WTC11 (cell line): ENCODE measurements around the gene TAF10. TPM values are rescaled to one million over a fixed set of nuclear protein-coding genes. Genes with fewer than 3 reads are reported as not detected.

Source experiments
- ATAC-seq: fragments of 200-7000 bp; cut with Tn5 transposase; 2 replicates; pipeline ENCODE4 v1.10.0; 2021; ENCODE audit warnings: mild to moderate bottlenecking, moderate library complexity
- CTCF ChIA-PET: fragments of 300-600 bp; sonication (Branson Sonifier 250); formaldehyde crosslinking; loops from one replicate; lab custom pipeline; 2021; ENCODE audit warnings: antibody characterized with exemption; lab: Charles Lee
- POLR2A ChIA-PET: fragments of 350-600 bp; sonication (Branson Sonifier 250); formaldehyde crosslinking; loops from one replicate; lab custom pipeline; 2021; ENCODE audit warnings: antibody characterized with exemption; lab: Charles Lee
- DNase-seq: peaks from one replicate; pipeline ENCODE4 v3.0.0; 2021; ENCODE audit warnings: low spot score
- H3K27ac Mint-ChIP-seq: 2 replicates; pipeline ENCODE4 v1.8.0; 2021; ENCODE audit warnings: mixed read lengths
- H3K27me3 Mint-ChIP-seq: 2 replicates; pipeline ENCODE4 v1.8.0; 2021; ENCODE audit warnings: low read depth, mild to moderate bottlenecking, moderate library complexity, mixed read lengths
- H3K36me3 Mint-ChIP-seq: 2 replicates; pipeline ENCODE4 v1.8.0; 2021; ENCODE audit warnings: mixed read lengths
- H3K4me1 Mint-ChIP-seq: 2 replicates; pipeline ENCODE4 v1.8.0; 2022; ENCODE audit warnings: mixed read lengths
- H3K4me3 Mint-ChIP-seq: 2 replicates; pipeline ENCODE4 v1.8.0; 2021; ENCODE audit warnings: mild to moderate bottlenecking, moderate library complexity, mixed read lengths
- H3K9me3 Mint-ChIP-seq: 2 replicates; pipeline ENCODE4 v1.8.0; 2021; ENCODE audit warnings: mixed read lengths
- ATF3 ChIP-seq: sonication (generic); formaldehyde crosslinking; conservative IDR thresholded peaks from 2 replicates; pipeline ENCODE4 v1.8.1; 2022; ENCODE audit warnings: mild to moderate bottlenecking, missing genetic modification reagents
- CDX4 ChIP-seq: fragments of 250-450 bp; sonication (Bioruptor Pico); IDR thresholded peaks from 2 replicates; pipeline ENCODE4 v1.9.0; 2021; ENCODE audit warnings: moderate library complexity, mild to moderate bottlenecking, inconsistent platforms, borderline replicate concordance
- E2F4 ChIP-seq: sonication (generic); formaldehyde crosslinking; IDR thresholded peaks from 2 replicates; pipeline ENCODE4 v1.8.1; 2022; ENCODE audit warnings: low read depth, mild to moderate bottlenecking, moderate library complexity, missing genetic modification reagents, borderline replicate concordance
- FOXP1 ChIP-seq: sonication (generic); formaldehyde crosslinking; IDR thresholded peaks from 2 replicates; pipeline ENCODE4 v1.8.0; 2022; ENCODE audit warnings: missing genetic modification reagents, mild to moderate bottlenecking, moderate library complexity, borderline replicate concordance
- GRHL2 ChIP-seq: fragments of 250-450 bp; sonication (Bioruptor Pico); IDR thresholded peaks from 2 replicates; pipeline ENCODE4 v1.8.0; 2022; ENCODE audit warnings: mild to moderate bottlenecking, moderate library complexity; ENCODE audit not compliant: insufficient replicate concordance, severe bottlenecking
- GTF2I ChIP-seq: fragments of 250-450 bp; sonication (Bioruptor Pico); conservative IDR thresholded peaks from 2 replicates; pipeline ENCODE4 v1.4.0; 2021; ENCODE audit warnings: mild to moderate bottlenecking
- IRF2 ChIP-seq: sonication (generic); formaldehyde crosslinking; IDR thresholded peaks from 2 replicates; pipeline ENCODE4 v1.8.0; 2022; ENCODE audit warnings: low read depth, missing genetic modification reagents, borderline replicate concordance
- PRRX2 ChIP-seq: fragments of 250-450 bp; sonication (Bioruptor Pico); IDR thresholded peaks from 2 replicates; pipeline ENCODE4 v1.8.0; 2021; ENCODE audit warnings: mild to moderate bottlenecking
- SP1 ChIP-seq: sonication (generic); formaldehyde crosslinking; conservative IDR thresholded peaks from 2 replicates; pipeline ENCODE4 v1.8.1; 2022; ENCODE audit warnings: missing genetic modification reagents
- TP53 ChIP-seq: sonication (generic); formaldehyde crosslinking; IDR thresholded peaks from 2 replicates; pipeline ENCODE4 v1.8.1; 2023; ENCODE audit warnings: mild to moderate bottlenecking, missing genetic modification reagents
- ZNF317 ChIP-seq: sonication (generic); formaldehyde crosslinking; IDR thresholded peaks from 2 replicates; pipeline ENCODE4 v1.8.1; 2023; ENCODE audit warnings: low read depth, mild to moderate bottlenecking, moderate library complexity, missing genetic modification reagents, borderline replicate concordance
- total RNA-seq: library from RNA; stranded (reverse); gene quantifications from 3 replicates; pipeline ENCODE4 v1.2.3, GENCODE V29; 2021
- TF ChIP-seq, protein P1 (sequence below): sonication (generic); formaldehyde crosslinking; IDR thresholded peaks from 2 replicates; pipeline ENCODE4 v1.8.1; 2023; ENCODE audit warnings: mild to moderate bottlenecking, moderate library complexity, missing genetic modification reagents
- TF ChIP-seq, protein P2 (sequence below): sonication (generic); formaldehyde crosslinking; IDR thresholded peaks from 2 replicates; pipeline ENCODE4 v1.8.1; 2023; ENCODE audit warnings: mild to moderate bottlenecking, missing genetic modification reagents, moderate library complexity
- TF ChIP-seq, protein P3 (sequence below): sonication (generic); formaldehyde crosslinking; IDR thresholded peaks from 2 replicates; pipeline ENCODE4 v1.8.0; 2022; ENCODE audit warnings: mild to moderate bottlenecking, missing genetic modification reagents
- TF ChIP-seq, protein P4 (sequence below): sonication (generic); formaldehyde crosslinking; IDR thresholded peaks from 2 replicates; pipeline ENCODE4 v1.8.0; 2023; ENCODE audit warnings: missing genetic modification reagents, mild to moderate bottlenecking, borderline replicate concordance
- TF ChIP-seq, protein P5 (sequence below): sonication (generic); formaldehyde crosslinking; IDR thresholded peaks from 2 replicates; pipeline ENCODE4 v1.8.1; 2023; ENCODE audit warnings: mild to moderate bottlenecking, missing genetic modification reagents, moderate library complexity
- TF ChIP-seq, protein P6 (sequence below): sonication (generic); formaldehyde crosslinking; IDR thresholded peaks from 2 replicates; pipeline ENCODE4 v1.8.0; 2023; ENCODE audit warnings: mild to moderate bottlenecking, missing genetic modification reagents

TAF10 gene
- total RNA-seq, 1 experiment from 2014 or later = 165 TPM

GRCh38 chr11:6660712-6661111 is 48.7 kb upstream of the TAF10 start:
- Mint-ChIP-seq H3K9me3 (no peaks in the 10 kb centered on the region), H3K4me3 (no peak overlapping the region), H3K27ac (no peak overlapping the region), H3K4me1 (peaks cover 11% of the 10 kb centered on the region), H3K36me3 (no peaks in the 10 kb centered on the region), H3K27me3 (peaks cover 22% of the 10 kb centered on the region)
- CTCF ChIA-PET = no interaction called here
- no peak for TF ChIP-seq TP53 (CRISPR knock-in tag)
- TF ChIP-seq FOXP1 (CRISPR knock-in tag) = no peak
- TF ChIP-seq, protein P1, sequence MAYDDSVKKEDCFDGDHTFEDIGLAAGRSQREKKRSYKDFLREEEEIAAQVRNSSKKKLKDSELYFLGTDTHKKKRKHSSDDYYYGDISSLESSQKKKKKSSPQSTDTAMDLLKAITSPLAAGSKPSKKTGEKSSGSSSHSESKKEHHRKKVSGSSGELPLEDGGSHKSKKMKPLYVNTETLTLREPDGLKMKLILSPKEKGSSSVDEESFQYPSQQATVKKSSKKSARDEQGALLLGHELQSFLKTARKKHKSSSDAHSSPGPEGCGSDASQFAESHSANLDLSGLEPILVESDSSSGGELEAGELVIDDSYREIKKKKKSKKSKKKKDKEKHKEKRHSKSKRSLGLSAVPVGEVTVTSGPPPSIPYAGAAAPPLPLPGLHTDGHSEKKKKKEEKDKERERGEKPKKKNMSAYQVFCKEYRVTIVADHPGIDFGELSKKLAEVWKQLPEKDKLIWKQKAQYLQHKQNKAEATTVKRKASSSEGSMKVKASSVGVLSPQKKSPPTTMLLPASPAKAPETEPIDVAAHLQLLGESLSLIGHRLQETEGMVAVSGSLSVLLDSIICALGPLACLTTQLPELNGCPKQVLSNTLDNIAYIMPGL (CRISPR knock-in tag) = no peak
- TF ChIP-seq, protein P2, sequence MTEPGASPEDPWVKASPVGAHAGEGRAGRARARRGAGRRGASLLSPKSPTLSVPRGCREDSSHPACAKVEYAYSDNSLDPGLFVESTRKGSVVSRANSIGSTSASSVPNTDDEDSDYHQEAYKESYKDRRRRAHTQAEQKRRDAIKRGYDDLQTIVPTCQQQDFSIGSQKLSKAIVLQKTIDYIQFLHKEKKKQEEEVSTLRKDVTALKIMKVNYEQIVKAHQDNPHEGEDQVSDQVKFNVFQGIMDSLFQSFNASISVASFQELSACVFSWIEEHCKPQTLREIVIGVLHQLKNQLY (CRISPR knock-in tag) = no peak
- TF ChIP-seq CDX4 (CRISPR knock-in tag) = no peak
- TF ChIP-seq, protein P3, sequence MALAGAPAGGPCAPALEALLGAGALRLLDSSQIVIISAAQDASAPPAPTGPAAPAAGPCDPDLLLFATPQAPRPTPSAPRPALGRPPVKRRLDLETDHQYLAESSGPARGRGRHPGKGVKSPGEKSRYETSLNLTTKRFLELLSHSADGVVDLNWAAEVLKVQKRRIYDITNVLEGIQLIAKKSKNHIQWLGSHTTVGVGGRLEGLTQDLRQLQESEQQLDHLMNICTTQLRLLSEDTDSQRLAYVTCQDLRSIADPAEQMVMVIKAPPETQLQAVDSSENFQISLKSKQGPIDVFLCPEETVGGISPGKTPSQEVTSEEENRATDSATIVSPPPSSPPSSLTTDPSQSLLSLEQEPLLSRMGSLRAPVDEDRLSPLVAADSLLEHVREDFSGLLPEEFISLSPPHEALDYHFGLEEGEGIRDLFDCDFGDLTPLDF = no peak
- TF ChIP-seq, protein P4, sequence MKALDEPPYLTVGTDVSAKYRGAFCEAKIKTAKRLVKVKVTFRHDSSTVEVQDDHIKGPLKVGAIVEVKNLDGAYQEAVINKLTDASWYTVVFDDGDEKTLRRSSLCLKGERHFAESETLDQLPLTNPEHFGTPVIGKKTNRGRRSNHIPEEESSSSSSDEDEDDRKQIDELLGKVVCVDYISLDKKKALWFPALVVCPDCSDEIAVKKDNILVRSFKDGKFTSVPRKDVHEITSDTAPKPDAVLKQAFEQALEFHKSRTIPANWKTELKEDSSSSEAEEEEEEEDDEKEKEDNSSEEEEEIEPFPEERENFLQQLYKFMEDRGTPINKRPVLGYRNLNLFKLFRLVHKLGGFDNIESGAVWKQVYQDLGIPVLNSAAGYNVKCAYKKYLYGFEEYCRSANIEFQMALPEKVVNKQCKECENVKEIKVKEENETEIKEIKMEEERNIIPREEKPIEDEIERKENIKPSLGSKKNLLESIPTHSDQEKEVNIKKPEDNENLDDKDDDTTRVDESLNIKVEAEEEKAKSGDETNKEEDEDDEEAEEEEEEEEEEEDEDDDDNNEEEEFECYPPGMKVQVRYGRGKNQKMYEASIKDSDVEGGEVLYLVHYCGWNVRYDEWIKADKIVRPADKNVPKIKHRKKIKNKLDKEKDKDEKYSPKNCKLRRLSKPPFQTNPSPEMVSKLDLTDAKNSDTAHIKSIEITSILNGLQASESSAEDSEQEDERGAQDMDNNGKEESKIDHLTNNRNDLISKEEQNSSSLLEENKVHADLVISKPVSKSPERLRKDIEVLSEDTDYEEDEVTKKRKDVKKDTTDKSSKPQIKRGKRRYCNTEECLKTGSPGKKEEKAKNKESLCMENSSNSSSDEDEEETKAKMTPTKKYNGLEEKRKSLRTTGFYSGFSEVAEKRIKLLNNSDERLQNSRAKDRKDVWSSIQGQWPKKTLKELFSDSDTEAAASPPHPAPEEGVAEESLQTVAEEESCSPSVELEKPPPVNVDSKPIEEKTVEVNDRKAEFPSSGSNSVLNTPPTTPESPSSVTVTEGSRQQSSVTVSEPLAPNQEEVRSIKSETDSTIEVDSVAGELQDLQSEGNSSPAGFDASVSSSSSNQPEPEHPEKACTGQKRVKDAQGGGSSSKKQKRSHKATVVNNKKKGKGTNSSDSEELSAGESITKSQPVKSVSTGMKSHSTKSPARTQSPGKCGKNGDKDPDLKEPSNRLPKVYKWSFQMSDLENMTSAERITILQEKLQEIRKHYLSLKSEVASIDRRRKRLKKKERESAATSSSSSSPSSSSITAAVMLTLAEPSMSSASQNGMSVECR (CRISPR knock-in tag) = no peak
- no peak for TF ChIP-seq SP1 (CRISPR knock-in tag)
- no peak for TF ChIP-seq GTF2I (CRISPR knock-in tag)
- TF ChIP-seq IRF2 = no peak
- no peak for TF ChIP-seq ZNF317 (CRISPR knock-in tag)
- TF ChIP-seq ATF3 = no peak
- no peak for TF ChIP-seq GRHL2 (CRISPR knock-in tag)
- TF ChIP-seq PRRX2 (CRISPR knock-in tag) = no peak
- TF ChIP-seq, protein P5, sequence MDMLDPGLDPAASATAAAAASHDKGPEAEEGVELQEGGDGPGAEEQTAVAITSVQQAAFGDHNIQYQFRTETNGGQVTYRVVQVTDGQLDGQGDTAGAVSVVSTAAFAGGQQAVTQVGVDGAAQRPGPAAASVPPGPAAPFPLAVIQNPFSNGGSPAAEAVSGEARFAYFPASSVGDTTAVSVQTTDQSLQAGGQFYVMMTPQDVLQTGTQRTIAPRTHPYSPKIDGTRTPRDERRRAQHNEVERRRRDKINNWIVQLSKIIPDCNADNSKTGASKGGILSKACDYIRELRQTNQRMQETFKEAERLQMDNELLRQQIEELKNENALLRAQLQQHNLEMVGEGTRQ = no peak
- ATAC-seq (no peak), DNase-seq (no peak)
- POLR2A ChIA-PET = no interaction called here

GRCh38 chr11:6658647-6659046 is 46.6 kb upstream of the TAF10 start:
- DNase-seq = no peak
- ChIA-PET CTCF (interaction anchor here (1.0 to 1.4 kb wide), 2 partner anchors 9 to 279 kb away, joined by 5 to 7 read pairs; no protein-coding TSS in a partner anchor), POLR2A (no interaction called here)
- peaks cover 11% of the 10 kb centered on the region for H3K4me1 Mint-ChIP-seq
- no peak overlapping the region for H3K27ac Mint-ChIP-seq
- no peaks in the 10 kb centered on the region for H3K9me3 Mint-ChIP-seq
- H3K27me3 Mint-ChIP-seq = peaks cover 19% of the 10 kb centered on the region
- no peak overlapping the region for H3K4me3 Mint-ChIP-seq
- no peak for ATAC-seq
- H3K36me3 Mint-ChIP-seq = no peaks in the 10 kb centered on the region
- TF ChIP-seq E2F4 = no peak
- TF ChIP-seq, protein P6, sequence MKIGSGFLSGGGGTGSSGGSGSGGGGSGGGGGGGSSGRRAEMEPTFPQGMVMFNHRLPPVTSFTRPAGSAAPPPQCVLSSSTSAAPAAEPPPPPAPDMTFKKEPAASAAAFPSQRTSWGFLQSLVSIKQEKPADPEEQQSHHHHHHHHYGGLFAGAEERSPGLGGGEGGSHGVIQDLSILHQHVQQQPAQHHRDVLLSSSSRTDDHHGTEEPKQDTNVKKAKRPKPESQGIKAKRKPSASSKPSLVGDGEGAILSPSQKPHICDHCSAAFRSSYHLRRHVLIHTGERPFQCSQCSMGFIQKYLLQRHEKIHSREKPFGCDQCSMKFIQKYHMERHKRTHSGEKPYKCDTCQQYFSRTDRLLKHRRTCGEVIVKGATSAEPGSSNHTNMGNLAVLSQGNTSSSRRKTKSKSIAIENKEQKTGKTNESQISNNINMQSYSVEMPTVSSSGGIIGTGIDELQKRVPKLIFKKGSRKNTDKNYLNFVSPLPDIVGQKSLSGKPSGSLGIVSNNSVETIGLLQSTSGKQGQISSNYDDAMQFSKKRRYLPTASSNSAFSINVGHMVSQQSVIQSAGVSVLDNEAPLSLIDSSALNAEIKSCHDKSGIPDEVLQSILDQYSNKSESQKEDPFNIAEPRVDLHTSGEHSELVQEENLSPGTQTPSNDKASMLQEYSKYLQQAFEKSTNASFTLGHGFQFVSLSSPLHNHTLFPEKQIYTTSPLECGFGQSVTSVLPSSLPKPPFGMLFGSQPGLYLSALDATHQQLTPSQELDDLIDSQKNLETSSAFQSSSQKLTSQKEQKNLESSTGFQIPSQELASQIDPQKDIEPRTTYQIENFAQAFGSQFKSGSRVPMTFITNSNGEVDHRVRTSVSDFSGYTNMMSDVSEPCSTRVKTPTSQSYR (CRISPR knock-in tag) = no peak
